IPS-15b (cell line): ENCODE results near the gene TBXAS1.

ENCODE experiments used
- H3K27me3 ChIP-seq: one replicate; pipeline ENCODE4 v1.6.1; 2013; ENCODE audit warnings: low read length; ENCODE audit not compliant: control insufficient read depth, insufficient read depth
- H3K36me3 ChIP-seq: one replicate; pipeline ENCODE4 v1.6.1; 2013; ENCODE audit warnings: low read length; ENCODE audit not compliant: control insufficient read depth, insufficient read depth
- H3K4me1 ChIP-seq: one replicate; pipeline ENCODE4 v1.6.1; 2013; ENCODE audit warnings: mild to moderate bottlenecking, low read length; ENCODE audit not compliant: control insufficient read depth, insufficient read depth
- H3K4me3 ChIP-seq: one replicate; pipeline ENCODE4 v1.5.1; 2013; ENCODE audit warnings: low read depth, low read length
- H3K9ac ChIP-seq: one replicate; pipeline ENCODE4 v1.6.1; 2013; ENCODE audit warnings: low read depth, mild to moderate bottlenecking, low read length
- H3K9me3 ChIP-seq: one replicate; pipeline ENCODE4 v1.6.1; 2013; ENCODE audit warnings: mild to moderate bottlenecking, low read length; ENCODE audit not compliant: control insufficient read depth, insufficient read depth

Gene TBXAS1

GRCh38 chr7:140007051-140007690, 178.1 kb downstream of the TBXAS1 start:
- no peaks in the 10 kb centered on the region for H3K4me1 ChIP-seq
- H3K27me3 ChIP-seq = no peaks in the 10 kb centered on the region
- H3K9me3 ChIP-seq = no peaks in the 10 kb centered on the region
- H3K9ac ChIP-seq = no peak overlapping the region
- no peaks in the 10 kb centered on the region for H3K36me3 ChIP-seq
- H3K4me3 ChIP-seq = no peak overlapping the region

- no peak overlapping the region for H3K9ac ChIP-seq
- H3K27me3 ChIP-seq = no peaks in the 10 kb centered on the region
- no peaks in the 10 kb centered on the region for H3K36me3 ChIP-seq
- no peak overlapping the region for H3K4me3 ChIP-seq
- no peaks in the 10 kb centered on the region for H3K9me3 ChIP-seq
- H3K4me1 ChIP-seq = no peaks in the 10 kb centered on the region
These were observed 179.9 kb downstream of the TBXAS1 start for GRCh38 chr7:140008755-140009610.

- H3K9ac ChIP-seq = no peak overlapping the region
- no peaks in the 10 kb centered on the region for H3K27me3 ChIP-seq
- H3K4me1 ChIP-seq = no peaks in the 10 kb centered on the region
- H3K4me3 ChIP-seq = no peak overlapping the region
- H3K9me3 ChIP-seq = no peaks in the 10 kb centered on the region
- no peaks in the 10 kb centered on the region for H3K36me3 ChIP-seq
These were observed 180.7 kb downstream of the TBXAS1 start for GRCh38 chr7:140009735-140010134.

GRCh38 chr7:140010194-140010895, 181.3 kb downstream of the TBXAS1 start:
- no peaks in the 10 kb centered on the region for H3K27me3 ChIP-seq
- H3K36me3 ChIP-seq = no peaks in the 10 kb centered on the region
- no peak overlapping the region for H3K4me3 ChIP-seq
- H3K9me3 ChIP-seq = no peaks in the 10 kb centered on the region
- H3K4me1 ChIP-seq = no peaks in the 10 kb centered on the region
- H3K9ac ChIP-seq = no peak overlapping the region

GRCh38 chr7:140013676-140014075, 184.6 kb downstream of the TBXAS1 start:
- Histone ChIP-seq H3K36me3 (no peaks in the 10 kb centered on the region), H3K4me3 (no peak overlapping the region), H3K4me1 (no peaks in the 10 kb centered on the region), H3K9me3 (no peaks in the 10 kb centered on the region), H3K27me3 (no peaks in the 10 kb centered on the region), H3K9ac (no peak overlapping the region)

GRCh38 chr7:140014123-140014522, 185.1 kb downstream of the TBXAS1 start:
- Histone ChIP-seq H3K9me3 (no peaks in the 10 kb centered on the region), H3K9ac (no peak overlapping the region)

GRCh38 chr7:140015471-140015970, 186.5 kb downstream of the TBXAS1 start:
- Histone ChIP-seq H3K4me3 (no peak overlapping the region), H3K36me3 (no peaks in the 10 kb centered on the region), H3K27me3 (no peaks in the 10 kb centered on the region), H3K4me1 (no peaks in the 10 kb centered on the region), H3K9me3 (no peaks in the 10 kb centered on the region), H3K9ac (no peak overlapping the region)

More at GRCh38 chr7:140014123-140014522, 185.1 kb downstream of the TBXAS1 start:
- Histone ChIP-seq H3K4me1 (no peaks in the 10 kb centered on the region), H3K4me3 (no peak overlapping the region), H3K36me3 (no peaks in the 10 kb centered on the region), H3K27me3 (no peaks in the 10 kb centered on the region)

- Histone ChIP-seq H3K36me3 (no peaks in the 10 kb centered on the region), H3K4me3 (no peak overlapping the region), H3K4me1 (no peaks in the 10 kb centered on the region), H3K9ac (no peak overlapping the region), H3K27me3 (no peaks in the 10 kb centered on the region), H3K9me3 (no peaks in the 10 kb centered on the region)
These were observed 187.5 kb downstream of the TBXAS1 start for GRCh38 chr7:140016540-140016939.

- Histone ChIP-seq H3K9me3 (no peaks in the 10 kb centered on the region), H3K4me3 (no peak overlapping the region), H3K4me1 (no peaks in the 10 kb centered on the region), H3K9ac (no peak overlapping the region), H3K27me3 (no peaks in the 10 kb centered on the region), H3K36me3 (no peaks in the 10 kb centered on the region)
These were observed 188.0 kb downstream of the TBXAS1 start for GRCh38 chr7:140017034-140017433.

- H3K4me1 ChIP-seq = no peaks in the 10 kb centered on the region
- no peaks in the 10 kb centered on the region for H3K9me3 ChIP-seq
- no peaks in the 10 kb centered on the region for H3K36me3 ChIP-seq
- H3K4me3 ChIP-seq = no peak overlapping the region
- H3K27me3 ChIP-seq = no peaks in the 10 kb centered on the region
- H3K9ac ChIP-seq = no peak overlapping the region
These were observed 188.5 kb downstream of the TBXAS1 start for GRCh38 chr7:140017543-140017942.

GRCh38 chr7:140018125-140019043, 189.3 kb downstream of the TBXAS1 start:
- no peaks in the 10 kb centered on the region for H3K9me3 ChIP-seq
- no peak overlapping the region for H3K4me3 ChIP-seq
- no peaks in the 10 kb centered on the region for H3K27me3 ChIP-seq
- no peak overlapping the region for H3K9ac ChIP-seq
- H3K4me1 ChIP-seq = no peaks in the 10 kb centered on the region
- H3K36me3 ChIP-seq = no peaks in the 10 kb centered on the region
